Measurements from ENCODE around the gene IPO9.

DNA sequence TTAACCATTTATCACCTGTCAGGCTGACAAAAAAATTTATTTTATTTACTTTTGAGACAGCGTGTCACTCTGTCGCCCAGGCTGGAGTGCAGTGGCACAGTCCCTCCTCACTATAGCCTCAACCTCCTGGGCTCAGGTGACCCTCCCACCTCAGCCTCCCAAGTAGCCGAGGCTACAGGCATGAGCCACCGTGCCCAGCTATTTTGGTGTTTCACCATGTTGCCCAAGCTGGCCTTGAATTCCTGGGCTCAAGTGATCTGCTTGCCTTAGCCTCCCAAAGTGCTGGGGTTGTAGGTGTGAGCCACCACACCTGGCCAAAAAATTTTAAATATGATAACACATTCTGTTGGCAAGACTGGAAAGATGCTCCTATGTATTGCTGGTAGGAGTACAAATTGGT is 11.1 kb downstream of the IPO9 start:
- TF ChIP-seq CTCF (IDR thresholded peaks at IDR 0.05), result no peak
- no peak for TF ChIP-seq POLR2A (IDR thresholded peaks at IDR 0.05)
- TF ChIP-seq POLR2AphosphoS5 (IDR thresholded peaks at IDR 0.05), result no peak

All from prostate gland (tissue), 2 donors.